Astrocyte (in vitro differentiated cells and primary cell): ENCODE measurements around the gene FNDC3B. TPM values are rescaled to one million over a fixed set of nuclear protein-coding genes. Genes with fewer than 3 reads are reported as not detected.

Source experiments
- DNase-seq: peaks from one replicate; pipeline ENCODE4 v3.0.0-alpha.2; 2010; ENCODE audit warnings: low read depth
- FAIRE-seq: peaks from 2 replicates; lab custom pipeline; 2011; peaks lifted over from hg19 to GRCh38; lab: Jason Lieb, UNC
- H2AFZ ChIP-seq: 2 replicates; pipeline ENCODE4 v1.6.0; 2012; ENCODE audit warnings: low read depth, low read length, inconsistent platforms
- H3K27ac ChIP-seq: 2 replicates; pipeline ENCODE4 v1.5.1; 2011; ENCODE audit warnings: low read depth, low read length, inconsistent platforms
- H3K27me3 ChIP-seq: 2 replicates; pipeline ENCODE4 v1.6.0; 2011; ENCODE audit warnings: low read length, inconsistent platforms; ENCODE audit not compliant: insufficient read depth
- H3K36me3 ChIP-seq: 2 replicates; pipeline ENCODE4 v1.5.1; 2011; ENCODE audit warnings: low read length, inconsistent platforms; ENCODE audit not compliant: insufficient read depth
- H3K4me1 ChIP-seq: 2 replicates; pipeline ENCODE4 v1.5.1; 2011; ENCODE audit warnings: low read length, inconsistent platforms; ENCODE audit not compliant: insufficient read depth
- H3K4me2 ChIP-seq: 2 replicates; pipeline ENCODE4 v1.6.0; 2012; ENCODE audit warnings: low read length, inconsistent platforms
- H3K4me3 ChIP-seq: 2 replicates; pipeline ENCODE4 v1.5.1; 2011; ENCODE audit warnings: low read depth, mild to moderate bottlenecking, low read length, inconsistent platforms; ENCODE audit not compliant: insufficient read depth
- H3K79me2 ChIP-seq: 2 replicates; pipeline ENCODE4 v1.6.0; 2012; ENCODE audit warnings: mild to moderate bottlenecking, low read length, inconsistent platforms; ENCODE audit not compliant: insufficient read depth
- H3K9ac ChIP-seq: 2 replicates; pipeline ENCODE4 v1.6.0; 2012; ENCODE audit warnings: mild to moderate bottlenecking, low read length, inconsistent platforms
- H3K9me3 ChIP-seq: 2 replicates; pipeline ENCODE4 v1.5.1; 2012; ENCODE audit warnings: low read depth, mild to moderate bottlenecking, low read length, inconsistent platforms; ENCODE audit not compliant: insufficient read depth
- H4K20me1 ChIP-seq: 2 replicates; pipeline ENCODE4 v1.6.0; 2012; ENCODE audit warnings: low read length, inconsistent platforms; ENCODE audit not compliant: insufficient read depth
- H3K27ac Mint-ChIP-seq: one replicate; pipeline ENCODE4 v1.8.0; 2021; ENCODE audit warnings: mild to moderate bottlenecking, mixed read lengths; ENCODE audit not compliant: unreplicated experiment
- H3K27me3 Mint-ChIP-seq: one replicate; pipeline ENCODE4 v1.8.0; 2021; ENCODE audit warnings: low read depth, mixed read lengths; ENCODE audit not compliant: unreplicated experiment
- H3K36me3 Mint-ChIP-seq: one replicate; pipeline ENCODE4 v1.8.0; 2021; ENCODE audit warnings: low read depth, mixed read lengths; ENCODE audit not compliant: unreplicated experiment
- H3K4me1 Mint-ChIP-seq: one replicate; pipeline ENCODE4 v1.8.0; 2021; ENCODE audit warnings: low read depth, mixed read lengths; ENCODE audit not compliant: unreplicated experiment
- H3K4me3 Mint-ChIP-seq: one replicate; pipeline ENCODE4 v1.8.0; 2021; ENCODE audit warnings: mild to moderate bottlenecking, moderate library complexity, mixed read lengths; ENCODE audit not compliant: unreplicated experiment
- H3K9me3 Mint-ChIP-seq: one replicate; pipeline ENCODE4 v1.8.0; 2021; ENCODE audit warnings: mild to moderate bottlenecking, mixed read lengths; ENCODE audit not compliant: unreplicated experiment
- CTCF ChIP-seq: IDR thresholded peaks from 2 replicates; pipeline ENCODE4 v1.5.1; 2011; ENCODE audit warnings: low read depth, mild to moderate bottlenecking, inconsistent platforms, low read length, moderate library complexity; ENCODE audit not compliant: insufficient read depth
- EZH2 ChIP-seq: IDR thresholded peaks from 2 replicates; pipeline ENCODE4 v1.6.1; 2012; ENCODE audit warnings: mild to moderate bottlenecking, low read length, inconsistent platforms; ENCODE audit not compliant: insufficient read depth
- total RNA-seq: library from RNA; stranded (reverse); gene quantifications from 2 replicates; pipeline ENCODE4 v1.2.1, GENCODE V29; 2021

Gene FNDC3B
- total RNA-seq, 1 donor from 2014 or later = 327 TPM

GRCh38 chr3:172137287-172138192, 98.2 kb downstream of the FNDC3B start:
- peaks cover 19% of the 10 kb centered on the region for H3K36me3 ChIP-seq
- peak overlapping the region; percentile 66 for H3K9ac ChIP-seq
- TF ChIP-seq EZH2 (no peak), CTCF (no peak)
- H3K9me3 ChIP-seq = no peaks in the 10 kb centered on the region
- peak; percentile 68 for DNase-seq
- H3K79me2 ChIP-seq = peaks cover 77% of the 10 kb centered on the region
- no peaks in the 10 kb centered on the region for H3K27me3 ChIP-seq
- H3K4me3 Mint-ChIP-seq = peak overlapping the region; percentile 1
- peaks cover 76% of the 10 kb centered on the region for H3K4me1 Mint-ChIP-seq
- H4K20me1 ChIP-seq = peaks cover 3% of the 10 kb centered on the region
- peaks cover 13% of the 10 kb centered on the region for H3K36me3 Mint-ChIP-seq
- H3K9me3 Mint-ChIP-seq = no peaks in the 10 kb centered on the region
- peak overlapping the region; percentile 86 for H3K27ac Mint-ChIP-seq
- no peaks in the 10 kb centered on the region for H3K27me3 Mint-ChIP-seq
- peak overlapping the region; percentile 59 for H3K4me2 ChIP-seq
- H3K4me3 ChIP-seq = no peak overlapping the region
- no peak for FAIRE-seq
- H3K27ac ChIP-seq = peak overlapping the region; percentile 92
- H3K4me1 ChIP-seq = peaks cover 68% of the 10 kb centered on the region
- no peak overlapping the region for H2AFZ ChIP-seq

- Histone ChIP-seq H3K36me3 (peaks cover 16% of the 10 kb centered on the region), H3K27me3 (no peaks in the 10 kb centered on the region), H3K4me1 (peaks cover 74% of the 10 kb centered on the region), H3K4me3 (no peak overlapping the region), H3K4me2 (peak overlapping the region; percentile 59), H3K9me3 (no peaks in the 10 kb centered on the region), H3K9ac (peak overlapping the region; percentile 66), H3K79me2 (peaks cover 74% of the 10 kb centered on the region), H3K27ac (peak overlapping the region; percentile 92), H2AFZ (no peak overlapping the region), H4K20me1 (peaks cover 3% of the 10 kb centered on the region)
- DNase-seq (no peak), FAIRE-seq (no peak)
- Mint-ChIP-seq H3K36me3 (peaks cover 13% of the 10 kb centered on the region), H3K4me1 (peaks cover 82% of the 10 kb centered on the region), H3K27me3 (no peaks in the 10 kb centered on the region), H3K4me3 (peak overlapping the region; percentile 1), H3K9me3 (no peaks in the 10 kb centered on the region), H3K27ac (peak overlapping the region; percentile 86)
- TF ChIP-seq CTCF = no peak
- no peak for TF ChIP-seq EZH2
These were observed 98.8 kb downstream of the FNDC3B start for GRCh38 chr3:172138193-172138537.
